Endothelial cell of umbilical vein (primary cell): ENCODE results near the gene NEIL3. TPM values are rescaled to one million over a fixed set of nuclear protein-coding genes. Genes with fewer than 3 reads are reported as not detected.
"Not testable (repeated sequence)": the region's sequence is repeated elsewhere in the genome, so short reads cannot be mapped to it uniquely, and the experiment has no call there.

Source experiments
- BruUV-seq: library from RNA; stranded (reverse); fragments of 400-500 nt; replicated peaks from 2 replicates; lab custom pipeline; 2021; lab: Mats Ljungman, UMichigan
- CTCF ChIA-PET: fragments of 300-600, 350-600 bp; sonication (Branson Sonifier 250); formaldehyde crosslinking; loops from one replicate; lab custom pipeline; 2021; ENCODE audit warnings: antibody characterized with exemption, inconsistent platforms; lab: Charles Lee
- POLR2A ChIA-PET: fragments of 300-600, 350-600 bp; sonication (Branson Sonifier 250); formaldehyde crosslinking; loops from one replicate; lab custom pipeline; 2021; ENCODE audit warnings: antibody characterized with exemption, inconsistent platforms; lab: Charles Lee
- DNase-seq: peaks from one replicate; pipeline ENCODE4 v3.0.0-alpha.2; 2011; ENCODE audit warnings: low read depth, low spot score
- FAIRE-seq: peaks from 2 replicates; lab custom pipeline; 2011; peaks lifted over from hg19 to GRCh38; lab: Jason Lieb, UNC
- H2AFZ ChIP-seq: 2 replicates; pipeline ENCODE4 v1.6.0; 2012; ENCODE audit warnings: low read depth, low read length, control low read depth, inconsistent platforms
- H3K27ac ChIP-seq: 2 replicates; pipeline ENCODE4 v1.5.1; 2011; ENCODE audit warnings: low read depth, mild to moderate bottlenecking, control low read depth, low read length, moderate library complexity; ENCODE audit not compliant: insufficient read depth
- H3K27me3 ChIP-seq, 2 experiments: 2 replicates each; pipeline versions ENCODE4 v1.6.0 to v1.6.1; 2011; ENCODE audit warnings: low read length in 2 of 2, mixed read lengths in 1 of 2; ENCODE audit not compliant: control insufficient read depth in 2 of 2, insufficient read depth in 2 of 2
- H3K36me3 ChIP-seq, 2 experiments: 2 replicates in 1 of 2; 3 replicates in 1 of 2; pipeline ENCODE4 v1.5.1; 2011; ENCODE audit warnings: low read length in 2 of 2, mild to moderate bottlenecking in 1 of 2, moderate library complexity in 1 of 2; ENCODE audit not compliant: control insufficient read depth in 2 of 2, insufficient read depth in 2 of 2; ENCODE audit errors: extremely low read depth in 1 of 2
- H3K4me1 ChIP-seq: 3 replicates; pipeline ENCODE4 v1.5.1; 2011; ENCODE audit warnings: mild to moderate bottlenecking, low read length; ENCODE audit not compliant: control insufficient read depth, insufficient read depth; ENCODE audit errors: extremely low read depth
- H3K4me2 ChIP-seq: 2 replicates; pipeline ENCODE4 v1.6.1; 2011; ENCODE audit warnings: low read length, control low read depth, mixed read lengths; ENCODE audit not compliant: insufficient read depth
- H3K4me3 ChIP-seq, 3 experiments: fragments of 200-600 bp in 1 of 3; sonication (generic), shearing (Covaris generic) in 1 of 3; replicated peaks in 1 of 3; 2 replicates each; pipeline ENCODE4 v1.5.1; 2011 to 2016; ENCODE audit warnings: control low read depth in 3 of 3, low read length in 3 of 3, mild to moderate bottlenecking in 2 of 3, inconsistent platforms in 1 of 3, low read depth in 1 of 3, moderate library complexity in 1 of 3; ENCODE audit not compliant: insufficient read depth in 1 of 3
- H3K79me2 ChIP-seq: 2 replicates; pipeline ENCODE4 v1.6.0; 2012; ENCODE audit warnings: low read length, inconsistent platforms; ENCODE audit not compliant: control insufficient read depth, insufficient read depth
- H3K9ac ChIP-seq: replicated peaks from 2 replicates; pipeline ENCODE3; 2011; ENCODE audit warnings: low read length, control low read depth; ENCODE audit not compliant: insufficient read depth; ENCODE audit errors: extremely low read depth
- H3K9me1 ChIP-seq: replicated peaks from 3 replicates; pipeline ENCODE4 v1.6.0; 2011; ENCODE audit warnings: mild to moderate bottlenecking, low read length; ENCODE audit not compliant: control insufficient read depth, insufficient read depth; ENCODE audit errors: extremely low read depth
- H3K9me3 ChIP-seq: replicated peaks from 2 replicates; pipeline ENCODE4 v1.5.1; 2012; ENCODE audit warnings: low read length, inconsistent platforms; ENCODE audit not compliant: control insufficient read depth, insufficient read depth
- H4K20me1 ChIP-seq: replicated peaks from 2 replicates; pipeline ENCODE3; 2011; ENCODE audit warnings: mild to moderate bottlenecking, low read length; ENCODE audit not compliant: control insufficient read depth, insufficient read depth; ENCODE audit errors: extremely low read depth
- FOS ChIP-seq: IDR thresholded peaks from 2 replicates; pipeline ENCODE4 v1.6.1; 2011; ENCODE audit warnings: mild to moderate bottlenecking, low read length, moderate library complexity, borderline replicate concordance; ENCODE audit not compliant: insufficient read depth
- GATA2 ChIP-seq: IDR thresholded peaks from 2 replicates; pipeline ENCODE4 v1.7.0; 2011; ENCODE audit warnings: low read depth, mild to moderate bottlenecking, moderate library complexity, mixed read lengths, low read length; ENCODE audit not compliant: insufficient read length, insufficient read depth
- JUN ChIP-seq: IDR thresholded peaks from 2 replicates; pipeline ENCODE4 v1.6.1; 2011; ENCODE audit warnings: borderline replicate concordance, low read depth; ENCODE audit not compliant: insufficient read length, insufficient read depth
- MYC ChIP-seq: IDR thresholded peaks from one replicate; pipeline ENCODE4 v1.6.1; 2011; ENCODE audit warnings: mild to moderate bottlenecking, low read depth, low read length
- POLR2A ChIP-seq: IDR thresholded peaks from 2 replicates; pipeline ENCODE4 v1.6.1; 2012; ENCODE audit warnings: low read depth, mild to moderate bottlenecking, control low read depth, low read length
- POLR2AphosphoS5 ChIP-seq: IDR thresholded peaks from 2 replicates; pipeline ENCODE4 v1.6.1; 2012; ENCODE audit warnings: low read depth, mild to moderate bottlenecking, control low read depth, low read length, moderate library complexity; ENCODE audit not compliant: insufficient read depth
- dilution Hi-C: fragments of 300-500 bp; cut with MboI; formaldehyde crosslinking; loops from one replicate; pipeline ENCODE4 v1.15.0; 2019; ENCODE audit warnings: low sequenced_read_pairs; ENCODE audit not compliant: extremely low pct_ligation_motif_present
- intact Hi-C: fragments of 100-400 bp; cut with micrococcal nuclease; formaldehyde crosslinking; loops from one replicate; pipeline ENCODE4 v1.10.0; 2022
- polyA plus RNA-seq, 4 experiments: library from polyadenylated mRNA; depleted of rRNA in 3 of 4; stranded (reverse) in 3 of 4; unstranded in 1 of 4; fragments of >200 nt; gene quantifications; 2 replicates each; pipeline versions ENCODE4 v1.2.1 to v1.2.3, GENCODE V29; 2011 to 2012; ENCODE audit warnings: missing spikeins in 1 of 4
- total RNA-seq: library from RNA; stranded (reverse); gene quantifications from 2 replicates; pipeline ENCODE4 v1.2.3, GENCODE V29; 2021
- TF ChIP-seq, protein P1 (sequence below), 2 donors: IDR thresholded peaks; 1 replicate in 1 of 2; 2 replicates in 1 of 2; pipeline ENCODE4 v1.5.1; 2011; ENCODE audit warnings: low read length in 2 of 2, mild to moderate bottlenecking in 2 of 2, moderate library complexity in 2 of 2, control low read depth in 1 of 2, inconsistent platforms in 1 of 2, low read depth in 1 of 2; ENCODE audit not compliant: insufficient read depth in 1 of 2; ENCODE audit errors: extremely low read depth in 1 of 2
- TF ChIP-seq, protein P2 (sequence below): IDR thresholded peaks from 2 replicates; pipeline ENCODE4 v1.6.1; 2011; ENCODE audit not compliant: insufficient read depth, insufficient read length

Gene NEIL3
- total and polyA plus RNA-seq, 2 donors (not counting 3 experiments of a cell fraction or from before 2014, with no cell fraction given), result 3.7 to 6.9 TPM

DNA sequence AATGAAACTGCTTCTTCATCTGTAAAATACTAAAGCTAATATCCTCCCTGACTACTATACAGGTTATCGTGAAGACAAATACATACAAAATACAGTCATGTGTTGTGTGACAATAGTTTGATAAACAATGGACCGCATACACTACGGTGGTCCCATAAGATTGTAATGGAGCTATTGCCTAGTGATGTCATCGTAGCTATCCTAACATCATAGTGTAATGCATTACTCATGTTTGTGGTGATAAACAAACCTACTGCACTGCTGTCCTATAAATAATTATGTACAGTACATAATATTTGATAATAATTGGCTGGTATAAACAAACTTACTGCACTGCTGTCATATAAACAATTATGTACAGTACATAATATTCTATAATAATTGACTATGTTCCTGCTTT is 5.6 kb upstream of the NEIL3 start:
- no peak overlapping the region for H3K4me2 ChIP-seq
- dilution Hi-C loops, result no loop called here
- no peaks in the 10 kb centered on the region for H3K27me3 ChIP-seq
- H4K20me1 ChIP-seq, result no peaks in the 10 kb centered on the region
- TF ChIP-seq POLR2A (no peak), GATA2 (no peak), POLR2AphosphoS5 (no peak), MYC (no peak), FOS (no peak), JUN (no peak)
- TF ChIP-seq, protein P1, sequence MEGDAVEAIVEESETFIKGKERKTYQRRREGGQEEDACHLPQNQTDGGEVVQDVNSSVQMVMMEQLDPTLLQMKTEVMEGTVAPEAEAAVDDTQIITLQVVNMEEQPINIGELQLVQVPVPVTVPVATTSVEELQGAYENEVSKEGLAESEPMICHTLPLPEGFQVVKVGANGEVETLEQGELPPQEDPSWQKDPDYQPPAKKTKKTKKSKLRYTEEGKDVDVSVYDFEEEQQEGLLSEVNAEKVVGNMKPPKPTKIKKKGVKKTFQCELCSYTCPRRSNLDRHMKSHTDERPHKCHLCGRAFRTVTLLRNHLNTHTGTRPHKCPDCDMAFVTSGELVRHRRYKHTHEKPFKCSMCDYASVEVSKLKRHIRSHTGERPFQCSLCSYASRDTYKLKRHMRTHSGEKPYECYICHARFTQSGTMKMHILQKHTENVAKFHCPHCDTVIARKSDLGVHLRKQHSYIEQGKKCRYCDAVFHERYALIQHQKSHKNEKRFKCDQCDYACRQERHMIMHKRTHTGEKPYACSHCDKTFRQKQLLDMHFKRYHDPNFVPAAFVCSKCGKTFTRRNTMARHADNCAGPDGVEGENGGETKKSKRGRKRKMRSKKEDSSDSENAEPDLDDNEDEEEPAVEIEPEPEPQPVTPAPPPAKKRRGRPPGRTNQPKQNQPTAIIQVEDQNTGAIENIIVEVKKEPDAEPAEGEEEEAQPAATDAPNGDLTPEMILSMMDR (IDR thresholded peaks at IDR 0.05; ENCODE audit: extremely low read depth in 1 of 2, insufficient read depth in 1 of 2, low read depth in 1 of 2, low read length in 2 of 2), result no peak
- TF ChIP-seq, protein P2, sequence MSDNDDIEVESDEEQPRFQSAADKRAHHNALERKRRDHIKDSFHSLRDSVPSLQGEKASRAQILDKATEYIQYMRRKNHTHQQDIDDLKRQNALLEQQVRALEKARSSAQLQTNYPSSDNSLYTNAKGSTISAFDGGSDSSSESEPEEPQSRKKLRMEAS, result no peak
- intact Hi-C loops, result no loop called here
- no peak overlapping the region for H2AFZ ChIP-seq
- BruUV-seq, result no TSS peak
- ChIA-PET POLR2A (no interaction called here), CTCF (no interaction called here)
- H3K9me1 ChIP-seq, result no peaks in the 10 kb centered on the region
- H3K36me3 ChIP-seq, result no peaks in the 10 kb centered on the region
- H3K4me3 ChIP-seq, result no peak overlapping the region
- FAIRE-seq, result no peak
- H3K9me3 ChIP-seq, result no peaks in the 10 kb centered on the region
- H3K27ac ChIP-seq, result no peak overlapping the region
- DNase-seq, result no peak
- H3K4me1 ChIP-seq, result no peaks in the 10 kb centered on the region
- H3K79me2 ChIP-seq, result no peaks in the 10 kb centered on the region
- no peak overlapping the region for H3K9ac ChIP-seq

DNA sequence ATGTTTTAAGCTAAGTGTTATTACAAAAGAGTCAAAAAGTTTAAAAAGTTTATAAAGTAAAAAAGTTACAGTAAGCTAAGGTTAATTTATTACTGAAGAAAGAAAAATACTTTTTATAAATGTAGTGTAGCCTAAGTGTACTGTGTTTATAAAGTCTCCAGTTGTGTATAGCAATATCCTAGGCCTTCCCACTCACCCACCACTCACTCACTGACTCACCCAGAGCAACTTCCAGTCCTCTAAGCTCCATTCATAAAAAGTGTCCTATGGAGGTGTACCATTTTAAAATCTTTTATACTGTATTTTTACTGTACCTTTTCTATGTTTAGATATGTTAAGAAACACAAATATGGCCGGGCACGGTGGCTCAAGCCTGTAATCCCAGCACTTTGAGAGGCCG is 4.8 kb upstream of the NEIL3 start:
- H3K27me3 ChIP-seq, H3K9me1 ChIP-seq, H4K20me1 ChIP-seq, FAIRE-seq, H2AFZ ChIP-seq, H3K4me3 ChIP-seq, H3K9ac ChIP-seq, BruUV-seq, POLR2A ChIA-PET, DNase-seq, H3K36me3 ChIP-seq, H3K9me3 ChIP-seq, intact Hi-C loops, H3K79me2 ChIP-seq, H3K4me2 ChIP-seq, dilution Hi-C loops, H3K4me1 ChIP-seq, CTCF ChIA-PET, H3K27ac ChIP-seq: not testable (repeated sequence)
